IMR-90 (cell line): ENCODE measurements around the gene SORL1. TPM values are rescaled to one million over a fixed set of nuclear protein-coding genes. Genes with fewer than 3 reads are reported as not detected.

Experiments
- ATAC-seq: fragments of 200-7000 bp; cut with Tn5 transposase; 2 replicates; pipeline ENCODE4 v1.9.1; 2020; ENCODE audit warnings: low read depth, mild to moderate bottlenecking, moderate library complexity
- BruUV-seq: library from RNA; stranded (reverse); fragments of 400-500 nt; replicated peaks from 2 replicates; lab custom pipeline; 2021; lab: Mats Ljungman, UMichigan
- CTCF ChIA-PET: fragments of 300-600 bp; formaldehyde crosslinking; extraction: SDS; loops from one replicate; lab custom pipeline; 2021; ENCODE audit warnings: antibody characterized with exemption; lab: Yijun Ruan, JAX
- POLR2A ChIA-PET: fragments of 300-600 bp; sonication (Branson Sonifier 250); formaldehyde crosslinking; loops from one replicate; lab custom pipeline; 2022; ENCODE audit warnings: antibody characterized with exemption; ENCODE audit not compliant: unreplicated experiment; lab: Charles Lee
- DNase-seq: peaks from one replicate; pipeline ENCODE4 v3.0.0; 2013
- H2AFZ ChIP-seq: replicated peaks from 2 replicates; pipeline ENCODE3; 2013; ENCODE audit warnings: low read length, mild to moderate bottlenecking; ENCODE audit not compliant: poor library complexity
- H2AK5ac ChIP-seq: 2 replicates; pipeline ENCODE4 v1.6.1; 2013; ENCODE audit warnings: low read depth, low read length, inconsistent platforms
- H2AK9ac ChIP-seq: replicated peaks from 2 replicates; pipeline ENCODE3; 2013; ENCODE audit warnings: mild to moderate bottlenecking, low read depth, low read length, moderate library complexity; ENCODE audit not compliant: poor library complexity
- H2BK120ac ChIP-seq: 2 replicates; pipeline ENCODE4 v1.6.1; 2013; ENCODE audit warnings: low read depth, low read length, inconsistent platforms
- H2BK15ac ChIP-seq: 3 replicates; pipeline ENCODE4 v1.6.1; 2013; ENCODE audit warnings: low read depth, low read length, inconsistent platforms
- H2BK20ac ChIP-seq: 2 replicates; pipeline ENCODE4 v1.6.1; 2013; ENCODE audit warnings: low read depth, mild to moderate bottlenecking, inconsistent platforms, low read length, moderate library complexity
- H2BK5ac ChIP-seq: 2 replicates; pipeline ENCODE4 v1.6.1; 2013; ENCODE audit warnings: mild to moderate bottlenecking, low read depth, low read length, inconsistent platforms; ENCODE audit not compliant: poor library complexity, severe bottlenecking
- H3K14ac ChIP-seq: replicated peaks from 2 replicates; pipeline ENCODE4 v1.6.1; 2013; ENCODE audit warnings: low read depth, low read length, inconsistent platforms
- H3K18ac ChIP-seq: 2 replicates; pipeline ENCODE4 v1.6.1; 2013; ENCODE audit warnings: low read depth, low read length, control low read depth
- H3K23ac ChIP-seq: 2 replicates; pipeline ENCODE4 v1.6.1; 2013; ENCODE audit warnings: low read depth, low read length, inconsistent platforms
- H3K27ac ChIP-seq: 2 replicates; pipeline ENCODE4 v1.5.1; 2013; ENCODE audit warnings: mild to moderate bottlenecking, control low read depth, low read length; ENCODE audit not compliant: insufficient read depth
- H3K27me3 ChIP-seq: 2 replicates; pipeline ENCODE4 v1.6.1; 2013; ENCODE audit warnings: low read length; ENCODE audit not compliant: control insufficient read depth, insufficient read depth
- H3K36me3 ChIP-seq: 2 replicates; pipeline ENCODE4 v1.6.1; 2013; ENCODE audit warnings: low read length, mixed read lengths; ENCODE audit not compliant: control insufficient read depth, insufficient read depth
- H3K4ac ChIP-seq: 2 replicates; pipeline ENCODE4 v1.6.1; 2013; ENCODE audit warnings: low read depth, low read length, inconsistent platforms
- H3K4me1 ChIP-seq: 2 replicates; pipeline ENCODE4 v1.6.1; 2013; ENCODE audit warnings: low read length, mixed read lengths; ENCODE audit not compliant: control insufficient read depth, insufficient read depth
- H3K4me2 ChIP-seq: 2 replicates; pipeline ENCODE4 v1.6.1; 2013; ENCODE audit warnings: low read depth, mild to moderate bottlenecking, control low read depth, low read length, moderate library complexity
- H3K4me3 ChIP-seq: 2 replicates; pipeline ENCODE4 v1.5.1; 2013; ENCODE audit warnings: low read depth, mild to moderate bottlenecking, control low read depth, low read length, moderate library complexity; ENCODE audit not compliant: insufficient read depth
- H3K56ac ChIP-seq: 2 replicates; pipeline ENCODE4 v1.6.1; 2013; ENCODE audit warnings: low read length, inconsistent platforms; ENCODE audit not compliant: insufficient read depth; ENCODE audit errors: extremely low read depth
- H3K79me1 ChIP-seq, 2 experiments: 2 replicates each; pipeline ENCODE4 v1.6.1; 2013; ENCODE audit warnings: low read length in 2 of 2, inconsistent platforms in 1 of 2, low read depth in 1 of 2
- H3K9ac ChIP-seq: 2 replicates; pipeline ENCODE4 v1.6.1; 2013; ENCODE audit warnings: low read depth, low read length, control low read depth
- H3K9me1 ChIP-seq: 2 replicates; pipeline ENCODE4 v1.6.1; 2013; ENCODE audit warnings: low read length, inconsistent platforms; ENCODE audit not compliant: insufficient read depth
- H3K9me3 ChIP-seq: 2 replicates; pipeline ENCODE4 v1.6.1; 2013; ENCODE audit warnings: low read length; ENCODE audit not compliant: control insufficient read depth, insufficient read depth
- H4K20me1 ChIP-seq: 2 replicates; pipeline ENCODE4 v1.6.1; 2013; ENCODE audit warnings: low read length, inconsistent platforms; ENCODE audit not compliant: insufficient read depth
- H4K5ac ChIP-seq: 2 replicates; pipeline ENCODE4 v1.6.1; 2013; ENCODE audit warnings: mild to moderate bottlenecking, low read depth, low read length, control low read depth
- H4K8ac ChIP-seq, 2 experiments: 2 replicates each; pipeline ENCODE4 v1.6.1; 2013; ENCODE audit warnings: low read depth in 2 of 2, low read length in 2 of 2, control low read depth in 1 of 2, inconsistent platforms in 1 of 2
- H4K91ac ChIP-seq: 2 replicates; pipeline ENCODE4 v1.6.1; 2013; ENCODE audit warnings: low read depth, low read length, inconsistent platforms; ENCODE audit not compliant: insufficient read depth
- BHLHE40 ChIP-seq: fragments of 150-350 bp; IDR thresholded peaks from 2 replicates; pipeline ENCODE4 v1.6.1; 2016; ENCODE audit warnings: mild to moderate bottlenecking, low read depth, low read length
- CEBPB ChIP-seq: IDR thresholded peaks from 2 replicates; pipeline ENCODE4 v1.6.1; 2012; ENCODE audit warnings: low read depth, low read length, improper control_type of control experiment
- CHD1 ChIP-seq: IDR thresholded peaks from 2 replicates; pipeline ENCODE4 v1.6.1; 2012; ENCODE audit warnings: low read depth, low read length, improper control_type of control experiment
- MAFK ChIP-seq: IDR thresholded peaks from 2 replicates; pipeline ENCODE4 v1.6.1; 2012; ENCODE audit warnings: low read depth, low read length, improper control_type of control experiment
- MAZ ChIP-seq: IDR thresholded peaks from 2 replicates; pipeline ENCODE4 v1.6.1; 2012; ENCODE audit warnings: low read depth, mild to moderate bottlenecking, low read length, improper control_type of control experiment, moderate library complexity, borderline replicate concordance
- MXI1 ChIP-seq: IDR thresholded peaks from 2 replicates; pipeline ENCODE4 v1.6.1; 2012; ENCODE audit warnings: low read depth, mild to moderate bottlenecking, low read length, moderate library complexity, borderline replicate concordance
- NFE2L2 ChIP-seq: fragments of 150-350 bp; IDR thresholded peaks from 2 replicates; pipeline ENCODE4 v1.6.1; 2016; ENCODE audit warnings: low read depth, mild to moderate bottlenecking, low read length
- POLR2A ChIP-seq: IDR thresholded peaks from 2 replicates; pipeline ENCODE4 v1.6.1; 2012; ENCODE audit warnings: mild to moderate bottlenecking, low read depth, low read length
- RAD21 ChIP-seq: IDR thresholded peaks from 2 replicates; pipeline ENCODE4 v1.6.1; 2012; ENCODE audit warnings: low read length, improper control_type of control experiment
- RCOR1 ChIP-seq: IDR thresholded peaks from 2 replicates; pipeline ENCODE4 v1.6.1; 2012; ENCODE audit warnings: mild to moderate bottlenecking, low read length, improper control_type of control experiment; ENCODE audit not compliant: insufficient replicate concordance
- RFX5 ChIP-seq: IDR thresholded peaks from 2 replicates; pipeline ENCODE4 v1.8.0; 2012; ENCODE audit warnings: low read depth, mild to moderate bottlenecking, low read length, moderate library complexity
- SMC3 ChIP-seq: fragments of 150-350 bp; IDR thresholded peaks from 2 replicates; pipeline ENCODE4 v1.6.1; 2016; ENCODE audit warnings: low read depth, mild to moderate bottlenecking, antibody characterized with exemption, low read length, moderate library complexity
- USF2 ChIP-seq: fragments of 150-350 bp; IDR thresholded peaks from 2 replicates; pipeline ENCODE4 v1.6.1; 2017; ENCODE audit warnings: mild to moderate bottlenecking, antibody characterized with exemption, low read length, low read depth
- WGBS, 2 experiments: methylation state at CpG; one replicate each; pipeline versions ENCODE4 v1.1.5 to v1.1.7; 2013; ENCODE audit warnings: missing lambda C conversion rate in 2 of 2; ENCODE audit not compliant: insufficient read length in 1 of 2; ENCODE audit errors: extremely low coverage in 2 of 2; 5-methylcytosine and 5-hydroxymethylcytosine counted together
- dilution Hi-C: fragments of 300-500 bp; cut with HindIII; formaldehyde crosslinking; loops from one replicate; pipeline ENCODE4 v1.14.3; 2018; ENCODE audit warnings: low sequenced_read_pairs; ENCODE audit not compliant: unreplicated experiment
- in situ Hi-C: fragments of 300-500 bp; cut with MboI; formaldehyde crosslinking; loops from 3 replicates; pipeline ENCODE4 v1.14.3; 2019; ENCODE audit warnings: low sequenced_read_pairs, inconsistent platforms, mixed read lengths
- intact Hi-C: fragments of 100-400 bp; cut with micrococcal nuclease; formaldehyde crosslinking; loops from 2 replicates; pipeline ENCODE4 v1.10.0; 2022
- polyA plus RNA-seq, 3 experiments: library from polyadenylated mRNA; depleted of rRNA; stranded (reverse); fragments of >200 nt; gene quantifications; 2 replicates each; pipeline ENCODE4 v1.2.3, GENCODE V29; 2012; ENCODE audit warnings: low replicate concordance in 1 of 3
- total RNA-seq: library from RNA; depleted of rRNA; stranded (reverse); fragments of >200 nt; gene quantifications from 2 replicates; pipeline ENCODE4 v1.2.3, GENCODE V29; 2012
- TF ChIP-seq, protein P1 (sequence below): conservative IDR thresholded peaks from 2 replicates; pipeline ENCODE4 v1.5.1; 2012; ENCODE audit warnings: mild to moderate bottlenecking, low read depth, low read length, improper control_type of control experiment
- TF ChIP-seq, protein P2 (sequence below): fragments of 150-350 bp; IDR thresholded peaks from 2 replicates; pipeline ENCODE4 v1.6.1; 2016; ENCODE audit warnings: low read depth, mild to moderate bottlenecking, low read length, moderate library complexity, borderline replicate concordance

Gene SORL1
- total and polyA plus RNA-seq, 2 of the 4 experiments (the other 2 are of a cell fraction) = 1.0 to 2.0 TPM

DNA sequence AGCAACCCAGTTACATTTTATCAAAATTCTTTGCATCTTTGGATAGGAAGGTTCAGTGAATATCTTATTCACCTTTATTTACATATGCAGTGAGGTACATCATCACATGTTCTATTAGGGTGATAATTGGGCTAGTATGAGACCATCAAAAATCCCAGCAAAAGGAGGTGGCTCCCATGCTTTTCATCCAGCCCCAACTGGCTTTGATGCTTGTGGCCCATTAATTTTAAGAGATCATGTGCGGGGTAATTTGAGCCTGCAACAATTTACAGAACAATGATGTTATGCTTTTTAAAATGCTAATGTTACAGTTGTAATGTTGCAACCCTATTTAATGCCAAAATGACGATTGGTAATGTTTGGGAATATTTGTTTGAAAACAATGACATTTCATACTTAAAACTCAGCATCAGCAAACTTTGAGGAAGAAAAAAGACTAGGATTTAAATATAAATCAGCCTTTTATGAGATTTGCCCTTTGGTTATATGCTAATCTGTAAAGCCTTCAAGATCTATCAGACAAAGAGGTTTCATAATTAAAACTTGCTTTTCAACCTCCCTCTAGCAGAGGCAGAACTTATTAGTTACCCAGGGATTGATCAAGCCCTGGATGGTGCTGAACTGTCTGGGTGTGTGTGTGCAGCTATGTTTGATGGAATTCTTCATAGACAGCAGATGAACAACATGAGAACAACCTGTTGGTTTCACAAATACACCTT is 184.1 kb downstream of the SORL1 start:
- H3K36me3 ChIP-seq = no peaks in the 10 kb centered on the region
- H2AK5ac ChIP-seq = peak overlapping the region; percentile 20; the same call in 1 of the 2 replicates
- no peak for TF ChIP-seq MAFK
- no peak for TF ChIP-seq BHLHE40
- TF ChIP-seq USF2 = no peak
- TF ChIP-seq CHD1 = no peak
- no peak for TF ChIP-seq RAD21
- TF ChIP-seq, protein P1, sequence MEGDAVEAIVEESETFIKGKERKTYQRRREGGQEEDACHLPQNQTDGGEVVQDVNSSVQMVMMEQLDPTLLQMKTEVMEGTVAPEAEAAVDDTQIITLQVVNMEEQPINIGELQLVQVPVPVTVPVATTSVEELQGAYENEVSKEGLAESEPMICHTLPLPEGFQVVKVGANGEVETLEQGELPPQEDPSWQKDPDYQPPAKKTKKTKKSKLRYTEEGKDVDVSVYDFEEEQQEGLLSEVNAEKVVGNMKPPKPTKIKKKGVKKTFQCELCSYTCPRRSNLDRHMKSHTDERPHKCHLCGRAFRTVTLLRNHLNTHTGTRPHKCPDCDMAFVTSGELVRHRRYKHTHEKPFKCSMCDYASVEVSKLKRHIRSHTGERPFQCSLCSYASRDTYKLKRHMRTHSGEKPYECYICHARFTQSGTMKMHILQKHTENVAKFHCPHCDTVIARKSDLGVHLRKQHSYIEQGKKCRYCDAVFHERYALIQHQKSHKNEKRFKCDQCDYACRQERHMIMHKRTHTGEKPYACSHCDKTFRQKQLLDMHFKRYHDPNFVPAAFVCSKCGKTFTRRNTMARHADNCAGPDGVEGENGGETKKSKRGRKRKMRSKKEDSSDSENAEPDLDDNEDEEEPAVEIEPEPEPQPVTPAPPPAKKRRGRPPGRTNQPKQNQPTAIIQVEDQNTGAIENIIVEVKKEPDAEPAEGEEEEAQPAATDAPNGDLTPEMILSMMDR = no peak
- no peak for TF ChIP-seq CEBPB
- no peak for TF ChIP-seq POLR2A
- no peak for TF ChIP-seq MAZ
- TF ChIP-seq, protein P2, sequence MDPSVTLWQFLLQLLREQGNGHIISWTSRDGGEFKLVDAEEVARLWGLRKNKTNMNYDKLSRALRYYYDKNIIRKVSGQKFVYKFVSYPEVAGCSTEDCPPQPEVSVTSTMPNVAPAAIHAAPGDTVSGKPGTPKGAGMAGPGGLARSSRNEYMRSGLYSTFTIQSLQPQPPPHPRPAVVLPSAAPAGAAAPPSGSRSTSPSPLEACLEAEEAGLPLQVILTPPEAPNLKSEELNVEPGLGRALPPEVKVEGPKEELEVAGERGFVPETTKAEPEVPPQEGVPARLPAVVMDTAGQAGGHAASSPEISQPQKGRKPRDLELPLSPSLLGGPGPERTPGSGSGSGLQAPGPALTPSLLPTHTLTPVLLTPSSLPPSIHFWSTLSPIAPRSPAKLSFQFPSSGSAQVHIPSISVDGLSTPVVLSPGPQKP = no peak
- TF ChIP-seq NFE2L2 = no peak
- TF ChIP-seq RFX5 = no peak
- no peak for TF ChIP-seq RCOR1
- TF ChIP-seq MXI1 = no peak
- no peak for TF ChIP-seq SMC3

More for the DNA sequence above, 184.1 kb downstream of the SORL1 start:
- POLR2A ChIA-PET = no interaction called here
- Histone ChIP-seq H3K79me1 (peaks cover 0 to 6% of the 10 kb centered on the region in 2 experiments; a peak in 1 of 4 replicates), H4K91ac (peak overlapping the region; percentile 57), H2AFZ (no peak overlapping the region), H2BK20ac (peak overlapping the region; percentile 79; the same call in 1 of the 2 replicates), H2BK15ac (peak overlapping the region; percentile 86; the same call in 1 of the 3 replicates), H2AK9ac (no peak overlapping the region), H3K23ac (no peak overlapping the region), H3K4me2 (no peak overlapping the region; the same call in 1 of the 2 replicates), H3K4me1 (peaks cover 18% of the 10 kb centered on the region), H3K4ac (0 out of 2 replicates have a peak overlapping the region, but pooled peaks have one; percentile 10), H2BK120ac (peak overlapping the region; percentile 69), H4K20me1 (no peaks in the 10 kb centered on the region), H3K4me3 (no peak overlapping the region), H4K5ac (peak overlapping the region; percentile 73), H3K56ac (no peak overlapping the region), H3K14ac (peak overlapping the region; percentile 34), H2BK5ac (no peak overlapping the region), H4K8ac (peak overlapping the region; percentile 15 to 23; a peak in 1 of 4 replicates), H3K27me3 (no peaks in the 10 kb centered on the region), H3K27ac (no peak overlapping the region), H3K9ac (no peak overlapping the region), H3K9me3 (no peaks in the 10 kb centered on the region), H3K18ac (peak overlapping the region; percentile 92), H3K9me1 (peaks cover 5% of the 10 kb centered on the region)
- CTCF ChIA-PET = no interaction called here
- DNase-seq (no peak), ATAC-seq (no peak)
- no CpG with 5 or more reads among the region's 2 CpGs for WGBS, 2 experiments
- dilution Hi-C loops = no loop called here
- BruUV-seq = no TSS peak
- in situ Hi-C loops = no loop called here
- intact Hi-C loops = no loop called here
